A673 (cell line): ENCODE data around the gene TOM1L2. TPM values are rescaled to one million over a fixed set of nuclear protein-coding genes. Genes with fewer than 3 reads are reported as not detected.

Source experiments
- BruUV-seq: library from RNA; stranded (reverse); fragments of 400-500 nt; replicated peaks from 2 replicates; lab custom pipeline; 2021; lab: Mats Ljungman, UMichigan
- CTCF ChIA-PET: fragments of 300-600 bp; sonication (Branson Sonifier 250); formaldehyde crosslinking; loops from one replicate; lab custom pipeline; 2022; ENCODE audit warnings: antibody characterized with exemption; lab: Charles Lee
- POLR2A ChIA-PET: fragments of 300-600 bp; sonication (Branson Sonifier 250); formaldehyde crosslinking; loops from one replicate; lab custom pipeline; 2022; ENCODE audit warnings: antibody characterized with exemption; ENCODE audit not compliant: low non-redundant PET; lab: Charles Lee
- DNase-seq: peaks from one replicate; pipeline ENCODE4 v3.0.0-alpha.2; 2015; ENCODE audit warnings: low spot score
- H3K27ac ChIP-seq: fragments of 200-600 bp; sonication (generic); 2 replicates; pipeline ENCODE4 v1.5.1; 2016; ENCODE audit warnings: mixed run types, low read depth, mild to moderate bottlenecking, mixed read lengths, antibody characterized with exemption, low read length; ENCODE audit not compliant: poor library complexity, severe bottlenecking
- H3K27me3 ChIP-seq: fragments of 200-600 bp; sonication (generic); replicated peaks from 2 replicates; pipeline ENCODE4 v1.6.1; 2017; ENCODE audit warnings: mixed run types, low read depth, mild to moderate bottlenecking, mixed read lengths, antibody characterized with exemption, low read length; ENCODE audit not compliant: insufficient read depth, poor library complexity
- H3K36me3 ChIP-seq: fragments of 200-600 bp; sonication (generic); 2 replicates; pipeline ENCODE4 v1.6.1; 2016; ENCODE audit warnings: mixed run types, mild to moderate bottlenecking, mixed read lengths, antibody characterized with exemption, low read length; ENCODE audit not compliant: insufficient read depth, poor library complexity, severe bottlenecking
- H3K4me1 ChIP-seq: fragments of 200-600 bp; sonication (generic); 2 replicates; pipeline ENCODE4 v1.6.1; 2017; ENCODE audit warnings: mixed run types, mild to moderate bottlenecking, mixed read lengths, antibody characterized with exemption, low read length; ENCODE audit not compliant: insufficient read depth, poor library complexity, severe bottlenecking
- H3K4me3 ChIP-seq: fragments of 200-600 bp; sonication (generic); 2 replicates; pipeline ENCODE4 v1.5.1; 2016; ENCODE audit warnings: low read depth, mixed run types, mild to moderate bottlenecking, mixed read lengths, low read length; ENCODE audit not compliant: poor library complexity, severe bottlenecking
- H3K9me3 ChIP-seq: fragments of 200-600 bp; sonication (generic); 2 replicates; pipeline ENCODE4 v1.6.1; 2016; ENCODE audit warnings: mixed run types, low read depth, mild to moderate bottlenecking, mixed read lengths, antibody characterized with exemption, low read length; ENCODE audit not compliant: poor library complexity, severe bottlenecking
- CTCF ChIP-seq: fragments of 300-800, 200-600 bp; sonication (generic); conservative IDR thresholded peaks from 2 replicates; pipeline ENCODE4 v1.5.1; 2017; ENCODE audit warnings: low read depth, mild to moderate bottlenecking, antibody characterized with exemption, low read length, moderate library complexity, mixed read lengths
- EZH2 ChIP-seq: fragments of 200-600 bp; sonication (generic); IDR thresholded peaks from 2 replicates; pipeline ENCODE4 v1.6.1; 2017; ENCODE audit warnings: borderline replicate concordance, low read depth, mild to moderate bottlenecking, mixed read lengths, antibody characterized with exemption, low read length; ENCODE audit not compliant: poor library complexity, severe bottlenecking
- intact Hi-C: fragments of 100-400 bp; cut with micrococcal nuclease; formaldehyde crosslinking; loops from one replicate; pipeline ENCODE4 v1.10.0; 2022; ENCODE audit not compliant: unreplicated experiment
- total RNA-seq: library from RNA; stranded (reverse); gene quantifications from 2 replicates; pipeline ENCODE4 v1.2.3, GENCODE V29; 2021

Gene TOM1L2
- total RNA-seq, 1 experiment from 2014 or later, result 10.0 TPM

- ChIA-PET CTCF (interaction anchor here (0.7 kb wide), 1 partner anchor 43 kb away, joined by 4 read pairs; no protein-coding TSS in a partner anchor), POLR2A (no interaction called here)
- intact Hi-C loops, result no loop called here
- Histone ChIP-seq H3K4me3 (no peak overlapping the region), H3K4me1 (peaks cover 15% of the 10 kb centered on the region), H3K27ac (no peak overlapping the region), H3K27me3 (no peaks in the 10 kb centered on the region), H3K9me3 (no peaks in the 10 kb centered on the region), H3K36me3 (no peaks in the 10 kb centered on the region)
- BruUV-seq, result no TSS peak
- TF ChIP-seq EZH2 (no peak), CTCF (no peak)
- no peak for DNase-seq
These were observed 69.3 kb downstream of the TOM1L2 start for GRCh38 chr17:17902877-17903276.

- Histone ChIP-seq H3K9me3 (no peaks in the 10 kb centered on the region), H3K36me3 (no peaks in the 10 kb centered on the region), H3K27me3 (no peaks in the 10 kb centered on the region), H3K4me1 (peaks cover 15% of the 10 kb centered on the region), H3K4me3 (no peak overlapping the region), H3K27ac (no peak overlapping the region)
- TF ChIP-seq CTCF (no peak), EZH2 (no peak)
- DNase-seq, result no peak
- no TSS peak for BruUV-seq
- POLR2A ChIA-PET, result no interaction called here
- intact Hi-C loops, result no loop called here
- CTCF ChIA-PET, result no interaction called here
These were observed 69.8 kb downstream of the TOM1L2 start for GRCh38 chr17:17902376-17902775.

GRCh38 chr17:17900615-17901520 is 71.3 kb downstream of the TOM1L2 start:
- DNase-seq, result peak; percentile 69
- no peaks in the 10 kb centered on the region for H3K36me3 ChIP-seq
- no peak overlapping the region for H3K4me3 ChIP-seq
- ChIA-PET POLR2A (no interaction called here), CTCF (interaction anchor here (0.7 kb wide), 1 partner anchor 202 kb away, joined by 3 read pairs; no protein-coding TSS in a partner anchor)
- TF ChIP-seq EZH2, result no peak
- no peak for TF ChIP-seq CTCF
- intact Hi-C loops, result no loop called here
- H3K27me3 ChIP-seq, result no peaks in the 10 kb centered on the region
- peaks cover 15% of the 10 kb centered on the region for H3K4me1 ChIP-seq
- H3K9me3 ChIP-seq, result no peaks in the 10 kb centered on the region
- no TSS peak for BruUV-seq
- H3K27ac ChIP-seq, result peak overlapping the region; percentile 74
